GM04504 (cell line): ENCODE results near the gene KCNK3.

Experiments used
- DNase-seq: peaks from one replicate; pipeline ENCODE4 v3.0.0-alpha.2; 2012; ENCODE audit warnings: low read depth

Gene KCNK3

GRCh38 chr2:26712486-26713465, 20.3 kb downstream of the KCNK3 start:
- no peak for DNase-seq

- DNase-seq: no peak
These were observed 23.2 kb downstream of the KCNK3 start for GRCh38 chr2:26715528-26716270.

DNA sequence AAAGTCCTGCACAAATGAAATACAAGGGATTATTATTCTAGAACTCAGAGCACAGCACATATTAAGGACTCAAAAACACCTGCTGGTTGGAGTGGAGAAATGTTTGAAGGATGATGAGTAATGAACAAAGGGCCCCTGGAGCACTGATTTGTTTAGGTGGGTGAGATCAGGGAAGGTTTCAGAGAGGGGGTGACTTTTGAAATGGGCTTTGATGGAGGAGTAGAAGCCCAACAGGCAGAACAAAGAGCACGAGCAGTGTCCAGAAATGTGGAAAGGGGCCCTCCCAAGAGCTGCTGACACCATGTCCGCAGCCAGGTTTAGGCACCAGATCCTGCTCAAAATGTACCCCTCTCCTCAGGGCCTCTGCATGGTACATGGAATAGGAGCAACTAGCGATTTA, 23.8 kb downstream of the KCNK3 start:
- no peak for DNase-seq

DNA sequence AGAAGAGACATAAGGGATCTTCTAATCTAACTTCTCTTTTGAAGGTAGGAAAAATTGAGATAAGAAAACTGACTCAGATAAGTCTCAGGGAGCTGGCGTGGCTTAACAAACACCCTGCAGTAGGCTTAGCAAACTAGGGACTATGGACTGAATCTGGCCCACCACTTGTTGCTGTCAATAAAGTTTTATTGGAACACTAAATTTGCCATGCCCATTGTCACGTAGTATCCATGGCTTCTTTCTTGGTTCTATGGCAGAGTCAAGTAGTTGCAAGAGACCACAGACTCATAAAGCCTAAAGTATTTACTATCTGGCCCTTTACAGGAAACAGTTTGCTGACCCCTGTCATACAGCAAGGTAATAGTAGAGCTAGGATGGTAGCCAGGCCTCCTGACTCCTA, 24.2 kb downstream of the KCNK3 start:
- no peak for DNase-seq

DNA sequence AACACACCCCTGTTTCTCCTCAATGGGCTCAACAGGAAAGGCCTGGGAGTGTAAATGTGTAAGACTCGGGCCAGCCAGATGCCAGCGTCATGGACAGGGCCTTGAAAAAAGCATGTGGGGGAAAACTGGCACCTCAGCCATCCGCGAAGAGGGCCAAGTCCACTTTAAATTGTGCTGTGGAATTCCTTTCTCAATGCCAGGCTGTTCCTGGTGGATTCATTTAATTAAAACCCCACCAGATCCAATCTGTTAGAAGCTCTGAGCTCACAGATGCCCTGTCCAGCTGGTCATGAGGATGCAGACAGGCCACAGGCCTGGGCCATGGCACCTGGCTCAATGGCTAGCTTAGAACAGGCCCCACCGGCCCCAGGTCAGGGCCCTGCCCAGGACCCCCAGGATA, 24.8 kb downstream of the KCNK3 start:
- no peak for DNase-seq

- no peak for DNase-seq
These were observed 26.6 kb downstream of the KCNK3 start for GRCh38 chr2:26718949-26719686.

DNA sequence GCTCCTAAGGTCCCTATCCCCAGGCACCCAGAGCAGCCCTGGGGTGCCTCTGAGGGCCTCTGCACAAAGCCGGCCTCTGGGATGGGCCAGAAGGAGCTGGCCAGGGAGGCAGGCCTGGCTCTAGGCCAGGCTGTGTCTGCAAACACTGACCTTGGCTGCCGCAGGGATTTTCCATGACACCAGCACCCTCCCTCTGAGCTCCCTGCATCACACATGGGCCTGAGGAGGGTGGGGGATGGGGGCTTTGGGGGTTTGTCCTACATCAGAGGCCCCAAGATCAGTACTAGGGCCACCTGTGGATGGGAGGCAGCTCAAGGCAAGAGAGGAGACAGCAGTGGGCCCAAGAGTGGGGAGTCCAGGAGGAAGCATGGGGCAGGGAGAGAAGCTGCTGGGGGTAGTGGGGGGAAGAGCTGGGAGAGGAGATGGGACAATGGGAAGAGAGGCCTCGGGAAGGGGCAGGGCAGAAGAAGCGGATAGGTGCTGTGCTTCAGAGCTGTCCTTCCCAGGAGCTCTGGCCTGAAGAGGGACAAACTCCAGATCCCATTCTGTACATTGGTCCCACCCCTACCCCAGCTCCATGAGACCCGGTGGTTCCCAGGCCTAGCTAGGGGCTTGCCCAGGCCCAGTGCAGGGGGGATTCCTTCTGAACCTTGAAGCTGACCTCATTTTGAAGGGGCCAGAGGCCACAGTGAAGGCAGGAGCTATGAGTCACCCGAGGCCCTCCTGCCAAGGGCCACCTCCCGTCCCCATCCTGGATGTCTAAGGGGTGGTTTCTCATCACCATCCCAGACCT, 28.0 kb downstream of the KCNK3 start:
- peak; percentile 46 for DNase-seq

- no peak for DNase-seq
These were observed 28.9 kb downstream of the KCNK3 start for GRCh38 chr2:26721115-26722032.

DNA sequence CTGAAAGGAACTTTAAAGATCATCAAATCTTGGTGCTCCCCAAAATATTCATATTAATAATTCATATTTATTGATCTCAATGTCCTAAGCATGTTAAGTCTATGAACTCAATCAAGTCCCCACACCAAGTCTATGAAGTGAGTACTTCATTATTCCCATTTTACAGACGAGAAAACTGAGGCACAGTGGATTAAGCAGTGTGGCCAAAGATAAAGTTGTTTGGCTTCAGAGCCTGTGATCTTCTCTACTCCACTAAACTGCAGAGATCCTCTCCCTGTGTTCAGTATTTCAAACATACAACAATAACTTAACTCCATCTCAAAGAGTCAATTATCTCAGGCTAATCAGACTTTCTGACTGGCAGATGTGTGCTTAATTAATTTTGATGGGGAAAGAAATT, 29.8 kb downstream of the KCNK3 start:
- DNase-seq: no peak

- no peak for DNase-seq
These were observed 30.4 kb downstream of the KCNK3 start for GRCh38 chr2:26722911-26723310.

GRCh38 chr2:26723475-26723874, 31.0 kb downstream of the KCNK3 start:
- DNase-seq: no peak

- DNase-seq: peak; percentile 49
These were observed 31.6 kb downstream of the KCNK3 start for GRCh38 chr2:26723991-26724750.

DNA sequence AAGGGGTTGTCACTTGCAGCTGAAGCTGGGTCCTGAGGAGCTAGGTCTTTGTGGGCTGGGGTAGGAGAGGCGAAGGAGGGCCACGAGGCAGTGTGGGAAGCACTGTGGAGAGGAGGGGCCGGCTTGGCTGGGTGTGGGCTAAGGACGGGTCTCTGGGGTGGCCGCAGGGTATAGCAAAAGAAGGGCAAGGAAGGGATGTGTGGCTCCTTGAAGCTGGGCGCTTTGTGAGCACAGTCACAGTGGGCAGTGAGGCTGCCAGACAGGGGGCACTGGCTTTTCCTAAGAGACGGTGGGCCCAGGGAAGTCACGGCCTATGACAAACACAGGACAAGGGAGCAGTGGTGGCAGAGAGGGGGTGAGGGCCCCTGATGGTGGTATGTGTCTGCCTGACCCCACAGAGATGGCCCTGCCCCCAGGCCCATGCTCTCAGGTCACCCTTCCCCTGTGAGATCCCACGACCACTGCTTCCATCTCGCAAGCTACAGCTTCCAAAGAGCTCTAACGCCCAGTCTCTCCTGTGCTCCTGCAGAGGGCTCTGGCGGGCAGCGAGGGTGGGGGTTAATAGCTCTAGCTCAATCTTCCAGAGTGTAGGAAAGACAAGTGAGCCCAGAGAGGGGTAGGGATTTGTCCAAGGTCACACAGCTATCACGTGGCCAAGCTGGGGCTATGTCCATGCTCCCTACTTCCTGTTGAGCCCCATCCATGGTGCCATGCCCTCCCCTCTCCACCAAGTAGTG, 32.4 kb downstream of the KCNK3 start:
- DNase-seq: no peak

DNA sequence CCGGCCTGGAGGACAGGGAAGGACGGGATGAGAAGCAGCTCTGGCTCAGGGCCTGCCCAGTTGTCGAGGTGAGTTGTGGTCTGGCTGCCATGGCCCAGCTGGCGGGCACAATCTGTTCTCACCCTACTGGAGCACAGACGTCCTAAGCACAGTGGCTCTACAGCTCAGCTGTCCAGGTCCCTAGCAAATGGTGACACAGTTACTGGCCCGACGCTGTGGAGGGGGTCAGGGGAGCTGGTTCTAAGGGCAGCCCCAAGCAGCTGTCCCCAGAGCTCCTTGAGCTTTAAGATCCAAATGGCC, 32.9 kb downstream of the KCNK3 start:
- DNase-seq: no peak

- no peak for DNase-seq
These were observed 33.7 kb downstream of the KCNK3 start for GRCh38 chr2:26726228-26726627.

- no peak for DNase-seq
These were observed 35.4 kb downstream of the KCNK3 start for GRCh38 chr2:26727641-26728561.

DNA sequence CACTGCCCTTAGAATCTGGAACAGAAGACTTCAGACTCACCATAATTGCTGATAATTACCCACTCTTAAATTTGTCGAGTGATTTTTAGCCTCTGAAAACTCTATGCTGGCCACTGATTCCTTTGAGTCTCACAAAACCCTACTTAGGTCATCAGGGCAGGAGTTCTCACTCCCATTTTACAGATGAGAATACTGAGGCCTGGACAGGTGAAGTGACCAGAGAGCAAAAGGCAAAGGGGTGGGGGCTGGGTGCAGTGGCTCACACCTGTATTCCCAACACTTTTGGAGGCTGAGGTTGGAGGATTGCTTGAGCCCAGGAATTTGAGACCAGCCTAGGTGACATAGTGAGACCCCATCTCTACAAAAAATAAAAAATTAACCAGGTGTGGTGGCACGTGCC, 36.8 kb downstream of the KCNK3 start:
- no peak for DNase-seq
